ENCODE measurements around the gene SYNE4. TPM values are rescaled to one million over a fixed set of nuclear protein-coding genes. Genes with fewer than 3 reads are reported as not detected.
A peak's percentile ranks its signal among the peaks of the same experiment; 100 is the strongest.

The SYNE4 gene
- total and polyA plus RNA-seq, 9 of the 15 experiments (the other 6 are each of a cell fraction or from before 2014, with no cell fraction given): 0.03 to 0.65 (median 0.29) TPM

GRCh38 chr19:36054119-36054732 lies 45.6 kb upstream of the SYNE4 start, which contains the start of gene THAP8 (continued):
- TF ChIP-seq, protein P1, sequence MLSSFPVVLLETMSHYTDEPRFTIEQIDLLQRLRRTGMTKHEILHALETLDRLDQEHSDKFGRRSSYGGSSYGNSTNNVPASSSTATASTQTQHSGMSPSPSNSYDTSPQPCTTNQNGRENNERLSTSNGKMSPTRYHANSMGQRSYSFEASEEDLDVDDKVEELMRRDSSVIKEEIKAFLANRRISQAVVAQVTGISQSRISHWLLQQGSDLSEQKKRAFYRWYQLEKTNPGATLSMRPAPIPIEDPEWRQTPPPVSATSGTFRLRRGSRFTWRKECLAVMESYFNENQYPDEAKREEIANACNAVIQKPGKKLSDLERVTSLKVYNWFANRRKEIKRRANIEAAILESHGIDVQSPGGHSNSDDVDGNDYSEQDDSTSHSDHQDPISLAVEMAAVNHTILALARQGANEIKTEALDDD (IDR thresholded peaks at IDR 0.05): peak; percentile 40; the same call in 1 of the 2 replicates
- TF ChIP-seq ZNF232 (CRISPR knock-in tag; IDR thresholded peaks at IDR 0.05) (0 out of 2 replicates have a peak, but pooled peaks have one; percentile 28), MTF1 (CRISPR knock-in tag; IDR thresholded peaks at IDR 0.05; ENCODE audit: borderline replicate concordance) (no peak), C11orf30 (IDR thresholded peaks at IDR 0.05; ENCODE audit: low read depth) (no peak; the same call in none of the 2 replicates), THAP12 (CRISPR knock-in tag; IDR thresholded peaks at IDR 0.05) (peak; percentile 94), NONO (IDR thresholded peaks at IDR 0.05; ENCODE audit: low read depth in 2 of 2, low read length in 1 of 2) (peak in 1 of 2 experiments; percentile 43; a peak in 1 of 4 replicates), ZFX (CRISPR knock-in tag; IDR thresholded peaks at IDR 0.05) (peak; percentile 72), TFE3 (CRISPR knock-in tag; IDR thresholded peaks at IDR 0.05) (peak; percentile 100), CEBPG (CRISPR knock-in tag; IDR thresholded peaks at IDR 0.05) (0 out of 2 replicates have a peak, but pooled peaks have one; percentile 15), CEBPG (tag; conservative IDR thresholded peaks at IDR 0.05 in 1 of 2, IDR thresholded peaks at IDR 0.05 in 1 of 2) (no peak; a peak in 1 of 4 replicates), ZNF778 (CRISPR knock-in tag; IDR thresholded peaks at IDR 0.05) (no peak), TCF15 (CRISPR knock-in tag; IDR thresholded peaks at IDR 0.05) (no peak), EGR1 (conservative IDR thresholded peaks at IDR 0.05) (peak; percentile 37; the same call in 1 of the 2 replicates), ZNF717 (CRISPR knock-in tag; IDR thresholded peaks at IDR 0.05) (no peak), ZNF76 (CRISPR knock-in tag; IDR thresholded peaks at IDR 0.05; ENCODE audit: borderline replicate concordance) (no peak), ERF (CRISPR knock-in tag; IDR thresholded peaks at IDR 0.05) (no peak), SIRT6 (IDR thresholded peaks at IDR 0.05; ENCODE audit: low read depth, low read length) (no peak), RCOR1 (IDR thresholded peaks at IDR 0.05; ENCODE audit: borderline replicate concordance in 1 of 2, low read depth in 2 of 2, low read length in 2 of 2) (peak in 1 of 2 experiments; percentile 64; a peak in 2 of 4 replicates), RNF2 (IDR thresholded peaks at IDR 0.05) (peak; percentile 16; the same call in 1 of the 2 replicates), RFX5 (IDR thresholded peaks at IDR 0.05; ENCODE audit: low read depth, low read length) (no peak)
- TF ChIP-seq, protein P2, sequence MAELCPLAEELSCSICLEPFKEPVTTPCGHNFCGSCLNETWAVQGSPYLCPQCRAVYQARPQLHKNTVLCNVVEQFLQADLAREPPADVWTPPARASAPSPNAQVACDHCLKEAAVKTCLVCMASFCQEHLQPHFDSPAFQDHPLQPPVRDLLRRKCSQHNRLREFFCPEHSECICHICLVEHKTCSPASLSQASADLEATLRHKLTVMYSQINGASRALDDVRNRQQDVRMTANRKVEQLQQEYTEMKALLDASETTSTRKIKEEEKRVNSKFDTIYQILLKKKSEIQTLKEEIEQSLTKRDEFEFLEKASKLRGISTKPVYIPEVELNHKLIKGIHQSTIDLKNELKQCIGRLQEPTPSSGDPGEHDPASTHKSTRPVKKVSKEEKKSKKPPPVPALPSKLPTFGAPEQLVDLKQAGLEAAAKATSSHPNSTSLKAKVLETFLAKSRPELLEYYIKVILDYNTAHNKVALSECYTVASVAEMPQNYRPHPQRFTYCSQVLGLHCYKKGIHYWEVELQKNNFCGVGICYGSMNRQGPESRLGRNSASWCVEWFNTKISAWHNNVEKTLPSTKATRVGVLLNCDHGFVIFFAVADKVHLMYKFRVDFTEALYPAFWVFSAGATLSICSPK (IDR thresholded peaks at IDR 0.05; ENCODE audit: borderline replicate concordance): no peak

Measured in K562 (cell line).